ENCODE results near the gene MICALL2. TPM values are rescaled to one million over a fixed set of nuclear protein-coding genes. Genes with fewer than 3 reads are reported as not detected.
A peak's percentile ranks its signal among the peaks of the same experiment; 100 is the strongest.
"Not testable (repeated sequence)": the region's sequence is repeated elsewhere in the genome, so short reads cannot be mapped to it uniquely, and the experiment has no call there.

Gene MICALL2
- polyA plus RNA-seq, 3 donors, result 8.2 to 14.9 (median 10.9) TPM

GRCh38 chr7:1455955-1456354 lies 3.3 kb downstream of the MICALL2 start:
- DNase-seq (ENCODE audit: extremely low read depth in 1 of 11, low read depth in 9 of 11, low spot score in 4 of 11), result no peak

- peak in 1 of 11 donors; percentile 46 for DNase-seq (ENCODE audit: extremely low read depth in 1 of 11, low read depth in 9 of 11, low spot score in 4 of 11)
Measured at GRCh38 chr7:1455241-1455939, 3.9 kb downstream of the MICALL2 start.

GRCh38 chr7:1454542-1454941 lies 4.7 kb downstream of the MICALL2 start:
- DNase-seq (ENCODE audit: extremely low read depth in 1 of 11, low read depth in 9 of 11, low spot score in 4 of 11), result no peak

GRCh38 chr7:1452205-1452604 lies 7.1 kb downstream of the MICALL2 start:
- DNase-seq (ENCODE audit: extremely low read depth in 1 of 11, low read depth in 9 of 11, low spot score in 4 of 11), result no peak

GRCh38 chr7:1450987-1451386 lies 8.3 kb downstream of the MICALL2 start:
- no peak for DNase-seq (ENCODE audit: extremely low read depth in 1 of 11, low read depth in 9 of 11, low spot score in 4 of 11)

GRCh38 chr7:1450431-1450830 lies 8.8 kb downstream of the MICALL2 start:
- DNase-seq (ENCODE audit: extremely low read depth in 1 of 11, low read depth in 9 of 11, low spot score in 4 of 11), result no peak

GRCh38 chr7:1449951-1450350 lies 9.3 kb downstream of the MICALL2 start:
- no peak for DNase-seq (ENCODE audit: extremely low read depth in 1 of 11, low read depth in 9 of 11, low spot score in 4 of 11)

- no peak for DNase-seq (ENCODE audit: extremely low read depth in 1 of 11, low read depth in 9 of 11, low spot score in 4 of 11)
Measured at GRCh38 chr7:1449501-1449900, 9.8 kb downstream of the MICALL2 start.

- DNase-seq (ENCODE audit: extremely low read depth in 1 of 11, low read depth in 9 of 11, low spot score in 4 of 11), result no peak
Measured at GRCh38 chr7:1448958-1449357, 10.3 kb downstream of the MICALL2 start.

- no peak for DNase-seq (ENCODE audit: extremely low read depth in 1 of 11, low read depth in 9 of 11, low spot score in 4 of 11)
Measured at GRCh38 chr7:1447551-1448244, 11.6 kb downstream of the MICALL2 start.

GRCh38 chr7:1447112-1447511 lies 12.2 kb downstream of the MICALL2 start:
- no peak for DNase-seq (ENCODE audit: extremely low read depth in 1 of 11, low read depth in 9 of 11, low spot score in 4 of 11)

- DNase-seq (ENCODE audit: extremely low read depth in 1 of 11, low read depth in 9 of 11, low spot score in 4 of 11), result no peak
Measured at GRCh38 chr7:1446620-1447032, 12.6 kb downstream of the MICALL2 start.

GRCh38 chr7:1446026-1446425 lies 13.2 kb downstream of the MICALL2 start:
- not testable (repeated sequence) for DNase-seq (ENCODE audit: extremely low read depth in 1 of 11, low read depth in 9 of 11, low spot score in 4 of 11)

- no peak for DNase-seq (ENCODE audit: extremely low read depth in 1 of 11, low read depth in 9 of 11, low spot score in 4 of 11)
Measured at GRCh38 chr7:1445341-1445740, 13.9 kb downstream of the MICALL2 start.

GRCh38 chr7:1444925-1445322 lies 14.3 kb downstream of the MICALL2 start:
- no peak for DNase-seq (ENCODE audit: extremely low read depth in 1 of 11, low read depth in 9 of 11, low spot score in 4 of 11)

GRCh38 chr7:1444214-1444924 lies 14.9 kb downstream of the MICALL2 start:
- no peak for DNase-seq (ENCODE audit: extremely low read depth in 1 of 11, low read depth in 9 of 11, low spot score in 4 of 11)

GRCh38 chr7:1443587-1444200 lies 15.6 kb downstream of the MICALL2 start:
- DNase-seq (ENCODE audit: extremely low read depth in 1 of 11, low read depth in 9 of 11, low spot score in 4 of 11), result not testable (repeated sequence)

- DNase-seq (ENCODE audit: extremely low read depth in 1 of 11, low read depth in 9 of 11, low spot score in 4 of 11), result no peak
Measured at GRCh38 chr7:1442355-1443124, 16.7 kb downstream of the MICALL2 start.

Measured in renal cortex interstitium (tissue), 11 donors.